Activated T-helper 1 cell treated with anti-CD3 and anti-CD28 coated beads, Interleukin-12 subunit alpha, Interleukin-12 subunit beta, Interleukin-2, Interleukin-4 antibody, amounts not matched to agents 30 ng/mL and 10 ng/mL and 1 ng/mL, durations not matched to agents 14 hours and 24 hours and 36 hours (primary cell): ENCODE measurements around the gene PAIP1. TPM values are rescaled to one million over a fixed set of nuclear protein-coding genes. Genes with fewer than 3 reads are reported as not detected.
"Not testable (repeated sequence)": the region's sequence is repeated elsewhere in the genome, so short reads cannot be mapped to it uniquely, and the experiment has no call there.

Source experiments
- DNase-seq: peaks from one replicate; pipeline ENCODE4 v3.0.0; 2021; ENCODE audit warnings: low spot score
- H3K27ac Mint-ChIP-seq: one replicate; pipeline ENCODE4 v1.8.0; 2021; ENCODE audit warnings: mild to moderate bottlenecking, mixed read lengths
- H3K27me3 Mint-ChIP-seq: one replicate; pipeline ENCODE4 v1.8.0; 2022; ENCODE audit warnings: mild to moderate bottlenecking, moderate library complexity, mixed read lengths; ENCODE audit not compliant: insufficient read depth
- H3K36me3 Mint-ChIP-seq: one replicate; pipeline ENCODE4 v1.8.0; 2021; ENCODE audit warnings: low read depth, mixed read lengths
- H3K4me1 Mint-ChIP-seq: one replicate; pipeline ENCODE4 v1.8.0; 2021; ENCODE audit warnings: low read depth, mixed read lengths
- H3K4me3 Mint-ChIP-seq: one replicate; pipeline ENCODE4 v1.8.0; 2021; ENCODE audit warnings: mild to moderate bottlenecking, moderate library complexity, mixed read lengths
- H3K9me3 Mint-ChIP-seq: one replicate; pipeline ENCODE4 v1.8.0; 2021; ENCODE audit warnings: mixed read lengths
- intact Hi-C: fragments of 100-400 bp; cut with micrococcal nuclease; formaldehyde crosslinking; loops from one replicate; pipeline ENCODE4 v1.15.1; 2024
- total RNA-seq: library from RNA; stranded (reverse); gene quantifications from 2 replicates; pipeline ENCODE4 v1.2.3, GENCODE V29; 2022

PAIP1 gene
- total RNA-seq, 1 donor from 2014 or later, result 60.8 TPM

DNA sequence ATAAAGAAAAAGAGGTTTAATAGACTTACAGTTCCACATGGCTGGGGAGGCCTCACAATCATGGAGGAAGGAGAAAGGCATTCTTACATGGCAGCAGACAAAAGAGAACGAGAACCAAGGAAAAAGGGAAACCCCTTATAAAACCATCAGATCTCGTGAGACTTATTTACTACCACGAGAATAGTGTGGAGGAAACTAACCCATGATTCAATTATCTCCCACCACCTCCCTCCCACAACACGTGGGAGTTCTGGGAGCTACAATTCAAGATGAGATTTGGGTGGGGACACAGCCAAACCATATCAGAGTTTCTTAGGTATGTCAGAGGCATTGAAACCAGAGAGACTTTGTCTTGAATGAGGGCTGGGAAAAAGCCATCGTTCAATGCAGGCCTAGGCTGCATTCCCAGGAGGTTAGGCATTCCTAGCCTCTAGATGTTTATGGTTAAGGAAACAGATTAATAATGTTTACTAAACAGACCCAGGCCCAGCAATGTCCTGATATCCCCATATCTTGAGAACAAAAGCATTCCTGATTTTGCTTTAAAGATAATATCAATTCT, 7.5 kb upstream of the PAIP1 start:
- intact Hi-C loops, result no loop called here
- no peak overlapping the region for H3K27ac Mint-ChIP-seq
- no peaks in the 10 kb centered on the region for H3K4me1 Mint-ChIP-seq
- no peaks in the 10 kb centered on the region for H3K9me3 Mint-ChIP-seq
- no peaks in the 10 kb centered on the region for H3K27me3 Mint-ChIP-seq
- no peaks in the 10 kb centered on the region for H3K36me3 Mint-ChIP-seq
- no peak overlapping the region for H3K4me3 Mint-ChIP-seq
- no peak for DNase-seq

DNA sequence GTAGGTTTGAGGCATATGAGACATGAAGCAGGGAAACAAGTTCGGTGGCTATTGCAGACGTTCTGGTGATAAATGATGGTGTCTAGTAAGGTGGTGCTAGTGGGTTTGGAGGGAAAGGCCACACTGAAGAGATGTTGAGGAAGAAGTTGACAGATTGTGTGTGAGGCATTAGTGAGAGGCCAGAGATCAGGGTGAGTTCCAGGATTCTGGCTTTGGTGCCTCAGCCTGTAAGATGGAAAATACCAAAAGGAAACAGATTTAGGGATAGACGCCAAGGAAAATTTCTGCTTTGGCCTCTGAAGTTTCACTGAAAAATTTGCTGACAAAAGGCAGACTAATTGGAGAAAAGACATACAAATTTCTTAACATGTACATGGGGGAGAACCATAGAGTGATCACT, 6.4 kb upstream of the PAIP1 start:
- Mint-ChIP-seq H3K4me1 (peaks cover 5% of the 10 kb centered on the region), H3K36me3 (no peaks in the 10 kb centered on the region), H3K27ac (no peak overlapping the region), H3K9me3 (no peaks in the 10 kb centered on the region), H3K4me3 (no peak overlapping the region), H3K27me3 (no peaks in the 10 kb centered on the region)
- no peak for DNase-seq
- intact Hi-C loops, result no loop called here

GRCh38 chr5:43561356-43561755, 4.5 kb upstream of the PAIP1 start:
- Mint-ChIP-seq H3K27ac (no peak overlapping the region), H3K4me3 (no peak overlapping the region), H3K9me3 (no peaks in the 10 kb centered on the region), H3K27me3 (no peaks in the 10 kb centered on the region), H3K36me3 (no peaks in the 10 kb centered on the region), H3K4me1 (peaks cover 10% of the 10 kb centered on the region)
- intact Hi-C loops, result no loop called here
- no peak for DNase-seq

GRCh38 chr5:43560128-43560527, 3.3 kb upstream of the PAIP1 start:
- intact Hi-C loops, result no loop called here

DNA sequence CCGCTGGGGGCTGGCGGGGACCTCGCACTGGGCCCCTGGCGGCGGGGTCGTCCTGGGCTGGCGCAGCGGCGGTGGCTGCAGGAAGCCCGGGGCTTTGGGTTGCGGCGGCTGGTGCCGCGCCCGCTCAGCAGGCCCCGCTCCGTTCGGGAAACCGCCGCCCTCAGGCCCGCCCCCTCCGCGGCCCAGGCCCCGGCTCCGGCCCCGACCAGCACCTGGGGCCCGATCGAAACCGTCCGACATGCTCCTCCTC, 345 bp downstream of the PAIP1 start:
- peak overlapping the region; percentile 80 for H3K4me3 Mint-ChIP-seq
- H3K9me3 Mint-ChIP-seq, H3K36me3 Mint-ChIP-seq, H3K27ac Mint-ChIP-seq, H3K27me3 Mint-ChIP-seq, DNase-seq: not testable (repeated sequence)
- H3K4me1 Mint-ChIP-seq, result peaks cover 10% of the 10 kb centered on the region
- intact Hi-C loops, result loop anchor here (1.0 to 5.0 kb wide), 12 partner anchors 41 to 1251 kb away; partner anchors contain the start of genes C5orf34, HMGCS1, MRPS30 and NNT

More at GRCh38 chr5:43560128-43560527, 3.3 kb upstream of the PAIP1 start:
- no peak for DNase-seq
- Mint-ChIP-seq H3K4me1 (peaks cover 10% of the 10 kb centered on the region), H3K4me3 (no peak overlapping the region), H3K27ac (no peak overlapping the region), H3K27me3 (no peaks in the 10 kb centered on the region), H3K36me3 (no peaks in the 10 kb centered on the region), H3K9me3 (no peaks in the 10 kb centered on the region)

DNA sequence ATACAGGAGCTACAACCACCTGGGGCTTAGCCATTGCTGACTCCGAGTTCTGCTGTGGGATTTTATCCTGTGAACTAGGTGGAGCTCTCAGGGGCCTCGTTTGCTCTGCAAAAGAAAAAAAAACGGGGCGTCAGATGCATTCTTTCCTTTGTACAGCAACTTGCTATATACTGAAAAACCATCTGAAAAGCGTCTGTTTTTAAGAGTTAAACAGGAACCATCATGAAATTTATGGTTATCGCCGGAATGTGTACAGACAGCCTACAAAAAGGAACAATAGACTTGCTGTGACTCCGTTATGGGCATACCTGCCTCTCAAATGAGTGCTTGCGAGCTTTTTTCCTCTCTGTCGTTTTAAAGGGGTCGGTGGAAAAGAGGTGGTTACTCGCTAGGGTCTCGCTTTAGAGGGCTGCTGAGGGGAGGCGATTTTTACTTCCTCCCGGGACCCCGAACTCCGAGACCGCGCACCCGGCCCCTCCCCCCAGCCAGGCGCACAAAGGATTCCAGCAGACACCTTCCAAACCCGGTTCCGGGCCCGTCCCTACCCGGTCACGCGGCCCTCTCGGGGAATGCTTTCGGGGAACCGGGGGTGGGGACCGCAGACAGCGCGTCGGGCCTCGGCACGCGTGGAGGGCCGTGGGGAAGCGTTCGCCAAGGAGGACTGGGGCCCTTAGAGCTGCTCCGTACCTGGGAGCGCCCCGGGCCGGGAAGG, 826 bp downstream of the PAIP1 start:
- H3K36me3 Mint-ChIP-seq, result peaks cover 2% of the 10 kb centered on the region
- DNase-seq, result peak; percentile 43
- H3K27me3 Mint-ChIP-seq, result no peaks in the 10 kb centered on the region
- H3K4me1 Mint-ChIP-seq, result peaks cover 13% of the 10 kb centered on the region
- H3K4me3 Mint-ChIP-seq, result peak overlapping the region; percentile 92
- intact Hi-C loops, result loop anchor here (1.0 to 5.0 kb wide), 13 partner anchors 19 to 1251 kb away; partner anchors contain the start of genes C5orf34, HMGCS1, MRPS30 and NNT
- H3K27ac Mint-ChIP-seq, result peak overlapping the region; percentile 87
- no peaks in the 10 kb centered on the region for H3K9me3 Mint-ChIP-seq

DNA sequence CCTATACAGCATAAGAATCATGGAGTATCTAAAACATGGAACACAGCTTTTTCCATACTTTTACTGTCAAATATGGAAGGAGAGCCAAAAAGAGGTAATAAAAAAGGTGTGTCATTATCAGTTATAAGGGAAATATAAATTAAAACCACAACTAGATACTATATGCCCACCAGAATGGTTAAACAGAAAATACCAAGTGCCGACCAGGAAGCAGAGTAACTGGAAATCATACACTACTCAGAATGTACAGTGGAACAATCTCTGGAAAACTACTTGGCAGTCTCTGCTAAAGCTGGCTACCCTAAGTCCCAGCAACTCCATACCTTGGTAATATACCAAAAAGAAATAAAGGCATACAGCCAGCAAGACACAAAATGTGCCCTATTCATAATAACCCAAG, 2.4 kb downstream of the PAIP1 start:
- Mint-ChIP-seq H3K4me3 (no peak overlapping the region), H3K4me1 (peaks cover 18% of the 10 kb centered on the region), H3K27me3 (no peaks in the 10 kb centered on the region), H3K9me3 (no peaks in the 10 kb centered on the region), H3K27ac (no peak overlapping the region), H3K36me3 (peaks cover 5% of the 10 kb centered on the region)
- no peak for DNase-seq
- intact Hi-C loops, result loop anchor here (2.0 kb wide), 1 partner anchor 18 kb away; no protein-coding TSS in a partner anchor

DNA sequence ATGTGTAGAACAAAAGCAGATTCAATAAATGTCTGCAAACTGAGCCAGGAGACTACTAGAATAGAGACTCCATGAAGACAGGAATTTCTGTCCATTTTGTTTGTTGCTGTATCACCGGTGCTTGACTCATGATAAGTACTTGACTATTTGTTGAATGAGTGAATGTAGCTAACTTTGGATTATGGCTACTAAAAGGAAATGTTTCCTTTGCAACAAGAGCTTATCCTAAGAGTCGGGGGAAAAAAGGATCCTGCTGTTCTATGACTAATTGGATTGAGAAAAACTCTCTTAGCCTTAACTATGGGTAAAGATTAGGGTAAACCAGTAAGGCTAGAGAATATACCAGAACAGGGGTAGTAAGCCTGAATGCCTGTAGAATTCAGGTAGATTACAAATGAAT, 3.5 kb downstream of the PAIP1 start:
- H3K9me3 Mint-ChIP-seq, result no peaks in the 10 kb centered on the region
- no peak overlapping the region for H3K4me3 Mint-ChIP-seq
- no peaks in the 10 kb centered on the region for H3K27me3 Mint-ChIP-seq
- peaks cover 7% of the 10 kb centered on the region for H3K36me3 Mint-ChIP-seq
- H3K4me1 Mint-ChIP-seq, result peaks cover 17% of the 10 kb centered on the region
- H3K27ac Mint-ChIP-seq, result no peak overlapping the region
- no peak for DNase-seq
- intact Hi-C loops, result no loop called here

DNA sequence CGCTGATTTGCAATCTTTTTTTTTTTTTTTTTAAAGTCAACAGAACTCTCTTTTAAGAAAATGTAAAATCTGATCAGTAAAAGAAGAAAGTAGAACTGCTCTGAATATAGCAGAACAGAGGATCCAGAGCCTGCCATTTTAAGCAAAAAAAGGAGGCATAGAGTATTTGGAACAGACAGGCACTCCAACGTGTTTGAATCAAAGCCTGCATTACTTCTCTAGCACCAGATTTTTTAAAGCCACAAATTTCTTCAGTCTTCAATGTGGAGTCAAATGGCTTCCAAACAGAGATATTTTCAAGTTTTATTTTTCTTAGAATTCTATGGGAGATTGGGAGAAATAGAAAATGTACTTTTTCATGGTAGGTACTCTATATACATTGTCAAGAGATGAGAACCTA, 5.1 kb downstream of the PAIP1 start:
- Mint-ChIP-seq H3K27ac (no peak overlapping the region), H3K4me3 (no peak overlapping the region), H3K9me3 (no peaks in the 10 kb centered on the region), H3K4me1 (peaks cover 11% of the 10 kb centered on the region), H3K27me3 (no peaks in the 10 kb centered on the region), H3K36me3 (peaks cover 14% of the 10 kb centered on the region)
- no peak for DNase-seq
- intact Hi-C loops, result no loop called here

DNA sequence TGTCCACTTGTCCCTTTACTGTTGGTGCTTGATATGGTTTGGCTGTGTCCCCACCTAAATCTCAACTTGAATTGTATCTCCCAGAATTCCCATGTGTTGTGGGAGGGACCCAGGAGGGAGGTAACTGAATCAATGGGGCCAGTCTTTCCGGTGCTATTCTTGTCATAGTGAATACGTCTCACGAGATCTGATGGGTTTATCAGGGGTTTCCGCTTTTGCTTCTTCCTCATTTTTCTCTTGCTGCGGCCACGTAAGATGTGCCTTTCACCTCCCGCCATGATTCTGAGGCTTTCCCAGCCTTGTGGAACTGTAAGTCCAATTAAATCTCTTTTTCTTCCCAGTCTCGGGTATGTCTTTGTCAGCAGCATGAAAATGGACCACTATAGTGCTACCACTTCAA, 7.6 kb downstream of the PAIP1 start:
- H3K36me3 Mint-ChIP-seq, result peaks cover 32% of the 10 kb centered on the region
- H3K4me3 Mint-ChIP-seq, H3K27ac Mint-ChIP-seq, H3K9me3 Mint-ChIP-seq, intact Hi-C loops, DNase-seq, H3K27me3 Mint-ChIP-seq: not testable (repeated sequence)
- H3K4me1 Mint-ChIP-seq, result peaks cover 11% of the 10 kb centered on the region

- intact Hi-C loops, result no loop called here
- H3K27me3 Mint-ChIP-seq, result no peaks in the 10 kb centered on the region
Observed at GRCh38 chr5:43548358-43548757, 8.5 kb downstream of the PAIP1 start.

GRCh38 chr5:43547532-43547931, 9.3 kb downstream of the PAIP1 start:
- DNase-seq, result no peak
- H3K27ac Mint-ChIP-seq, result no peak overlapping the region
- H3K4me3 Mint-ChIP-seq, result no peak overlapping the region
- intact Hi-C loops, result no loop called here
- peaks cover 17% of the 10 kb centered on the region for H3K4me1 Mint-ChIP-seq
- H3K27me3 Mint-ChIP-seq, result no peaks in the 10 kb centered on the region
- H3K9me3 Mint-ChIP-seq, result no peaks in the 10 kb centered on the region
- H3K36me3 Mint-ChIP-seq, result peaks cover 40% of the 10 kb centered on the region

More at GRCh38 chr5:43548358-43548757, 8.5 kb downstream of the PAIP1 start:
- H3K4me3 Mint-ChIP-seq, result no peak overlapping the region
- H3K9me3 Mint-ChIP-seq, result no peaks in the 10 kb centered on the region
- H3K27ac Mint-ChIP-seq, result no peak overlapping the region
- peaks cover 36% of the 10 kb centered on the region for H3K36me3 Mint-ChIP-seq
- H3K4me1 Mint-ChIP-seq, result peaks cover 13% of the 10 kb centered on the region
- no peak for DNase-seq

DNA sequence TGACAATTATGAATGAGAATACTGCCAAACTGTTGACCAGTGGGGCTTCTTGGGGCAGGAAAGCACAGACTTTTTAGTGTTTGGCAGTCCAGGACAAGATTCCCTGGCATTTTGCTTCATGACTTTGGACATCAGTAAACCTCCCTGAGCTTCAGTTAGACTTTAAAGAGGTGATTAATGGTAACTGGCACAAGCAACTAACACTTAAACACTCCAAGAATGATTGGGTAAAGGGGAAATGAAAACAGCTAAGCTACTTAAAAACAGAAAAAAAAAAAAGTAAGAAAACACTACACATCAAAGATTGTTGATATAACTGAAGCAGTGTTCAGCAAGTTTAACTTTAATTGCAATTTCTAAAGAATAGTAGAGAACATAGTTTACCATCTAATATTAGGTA, 13.4 kb downstream of the PAIP1 start:
- peaks cover 5% of the 10 kb centered on the region for H3K4me1 Mint-ChIP-seq
- no peak overlapping the region for H3K27ac Mint-ChIP-seq
- intact Hi-C loops, result no loop called here
- H3K9me3 Mint-ChIP-seq, result no peaks in the 10 kb centered on the region
- peaks cover 41% of the 10 kb centered on the region for H3K36me3 Mint-ChIP-seq
- H3K27me3 Mint-ChIP-seq, result no peaks in the 10 kb centered on the region
- H3K4me3 Mint-ChIP-seq, result no peak overlapping the region
- DNase-seq, result no peak
